ENCODE measurements around the gene OR4D10. TPM values are rescaled to one million over a fixed set of nuclear protein-coding genes. Genes with fewer than 3 reads are reported as not detected.
"Not testable (repeated sequence)": the region's sequence is repeated elsewhere in the genome, so short reads cannot be mapped to it uniquely, and the experiment has no call there.

Gene OR4D10
- total RNA-seq: not detected
- polyA plus RNA-seq: not detected
- total RNA-seq: 0 reads per million in 6 experiments

DNA sequence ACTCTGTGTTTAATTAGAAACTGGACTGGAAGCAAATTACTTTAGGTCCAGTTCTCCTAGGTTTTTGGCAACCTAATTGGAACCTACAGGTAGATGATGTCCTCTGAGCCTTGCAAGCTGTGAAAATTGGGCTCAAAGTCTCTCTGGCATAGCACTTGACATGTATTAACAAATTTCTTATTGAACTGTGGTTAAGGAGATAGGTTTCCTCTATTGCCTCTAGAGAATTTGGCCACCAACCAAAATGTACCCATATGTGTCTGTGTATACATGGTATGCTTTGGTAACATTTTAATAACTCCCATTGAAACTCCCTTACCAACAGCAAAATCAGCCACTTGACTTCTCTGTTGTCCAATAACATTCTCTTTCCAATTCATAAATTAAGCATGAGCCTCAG, at the start of gene OR4D10:
TSS of gene OR4D10 (plus strand) at position 301 of the 400 bp plus-strand sequence. CDS start 4,115 bp downstream, outside the sequence.
- Mint-ChIP-seq H3K27me3 (peaks cover 9 to 25% (median 13%) of the 10 kb centered on the region in 5 donors), H3K4me1 (no peaks in the 10 kb centered on the region), H3K4me3 (no peak within 1 kb of the TSS), H3K36me3 (no peaks in the 10 kb centered on the region), H3K9me3 (no peaks in the 10 kb centered on the region), H3K27ac (no peak within 1 kb of the TSS)
- no peak for DNase-seq
- POLR2A ChIA-PET: no interaction called here
- no peak for ATAC-seq

GRCh38 chr11:59423835-59424234, 49.3 kb upstream of the OR4D10 start:
- DNase-seq (no peak), ATAC-seq (no peak)
- Mint-ChIP-seq H3K36me3 (no peaks in the 10 kb centered on the region), H3K9me3 (no peaks in the 10 kb centered on the region), H3K27me3 (peaks cover 0 to 4% (median 3%) of the 10 kb centered on the region in 5 donors), H3K4me1 (peaks cover 0 to 6% (median 5%) of the 10 kb centered on the region in 4 donors), H3K27ac (no peak overlapping the region), H3K4me3 (no peak overlapping the region)
- POLR2A ChIA-PET: no interaction called here

DNA sequence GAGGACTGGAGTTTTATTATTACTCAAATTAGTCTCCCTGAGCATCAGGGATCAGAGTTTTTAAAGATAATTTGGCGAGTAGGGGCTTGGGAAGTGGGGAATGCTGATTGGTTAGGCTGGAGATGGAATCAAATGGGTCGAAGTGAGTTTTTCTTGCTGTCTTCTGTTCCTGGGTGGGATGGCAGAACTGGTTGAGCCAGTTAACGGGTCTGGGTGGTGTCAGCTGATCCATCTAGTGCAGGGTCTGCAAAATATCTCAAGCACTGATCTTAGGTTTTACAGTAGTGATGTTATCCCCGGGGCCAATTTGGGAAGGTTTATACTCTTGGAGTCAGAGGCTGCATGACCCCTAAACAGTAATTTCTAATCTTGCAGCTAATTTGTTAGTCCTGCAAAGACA, 48.0 kb upstream of the OR4D10 start:
- H3K9me3 Mint-ChIP-seq: no peaks in the 10 kb centered on the region
- H3K27ac Mint-ChIP-seq: no peak overlapping the region
- POLR2A ChIA-PET: no interaction called here
- DNase-seq (no peak), ATAC-seq (no peak)
- no peaks in the 10 kb centered on the region for H3K36me3 Mint-ChIP-seq
- H3K4me3 Mint-ChIP-seq: no peak overlapping the region
- peaks cover 0 to 6% (median 5%) of the 10 kb centered on the region in 4 donors for H3K4me1 Mint-ChIP-seq
- H3K27me3 Mint-ChIP-seq: peaks cover 1 to 6% (median 4%) of the 10 kb centered on the region in 5 donors

DNA sequence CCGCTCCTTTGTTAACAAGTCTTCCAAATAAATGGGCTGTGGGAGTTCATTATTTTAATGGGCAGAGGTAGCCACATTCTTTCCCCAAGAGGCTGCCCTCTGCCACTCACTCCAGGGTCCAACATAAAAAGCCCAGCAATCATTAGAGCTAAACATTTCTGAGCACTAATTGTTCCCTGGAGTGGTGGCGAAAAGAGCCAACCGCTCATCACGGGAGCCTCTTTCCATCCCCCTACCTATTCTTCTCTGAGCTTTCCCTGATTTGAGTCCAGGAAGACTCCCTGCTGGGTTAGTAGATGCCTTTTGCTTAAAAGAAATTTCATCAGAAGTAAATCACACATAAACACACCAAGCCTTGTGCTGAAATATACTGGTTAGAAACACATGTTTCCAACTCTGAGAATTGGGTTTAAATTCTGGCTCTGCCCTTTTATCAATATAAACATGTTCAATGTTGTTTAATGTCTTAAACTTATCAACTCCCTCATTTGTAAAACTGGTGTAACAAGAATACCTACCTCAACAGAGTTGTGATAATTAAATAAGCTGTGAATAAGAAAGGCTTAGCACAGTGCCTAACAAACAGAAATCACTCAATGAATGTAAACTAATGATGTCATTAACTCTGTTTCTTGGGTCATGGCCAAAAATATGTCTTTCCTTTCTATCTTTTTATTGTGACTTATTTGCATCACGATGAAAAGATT, 46.6 kb upstream of the OR4D10 start, which contains the start of gene OR5A2:
TSS of gene OR5A2 (minus strand) at position 53 of the 707 bp plus-strand sequence. CDS start 3,460 bp downstream, outside the sequence.
- Mint-ChIP-seq H3K9me3 (no peaks in the 10 kb centered on the region), H3K4me3 (no peak within 1 kb of the TSS), H3K27me3 (peaks cover 3 to 13% (median 5%) of the 10 kb centered on the region in 5 donors), H3K4me1 (peaks cover 0 to 6% (median 5%) of the 10 kb centered on the region in 4 donors), H3K36me3 (no peaks in the 10 kb centered on the region), H3K27ac (peak within 1 kb of the TSS in 2 of 10 donors; percentile 25 to 28)
- no peak for ATAC-seq
- no peak for DNase-seq
- POLR2A ChIA-PET: no interaction called here

DNA sequence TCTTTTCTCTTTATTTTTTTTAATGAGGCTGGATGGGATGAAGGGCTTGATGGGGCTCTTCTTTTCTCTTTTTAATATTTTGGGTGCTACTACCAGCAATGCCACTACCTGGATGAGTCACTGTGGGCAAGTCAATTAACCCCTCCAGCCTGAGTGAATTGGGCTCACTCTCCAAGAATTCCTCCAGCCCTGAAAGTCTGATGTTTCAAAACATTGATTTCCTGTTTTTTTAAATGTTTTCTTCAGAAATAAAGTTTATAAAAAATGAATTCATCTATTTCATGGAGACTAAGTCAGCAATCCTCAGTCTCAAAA, 46.1 kb upstream of the OR4D10 start:
- POLR2A ChIA-PET: no interaction called here
- Mint-ChIP-seq H3K36me3 (no peaks in the 10 kb centered on the region), H3K9me3 (no peaks in the 10 kb centered on the region), H3K27me3 (peaks cover 3 to 18% (median 4%) of the 10 kb centered on the region in 5 donors), H3K4me3 (no peak overlapping the region), H3K27ac (peak overlapping the region in 1 of 10 donors; percentile 28), H3K4me1 (peaks cover 0 to 6% (median 5%) of the 10 kb centered on the region in 4 donors)
- ATAC-seq (no peak), DNase-seq (no peak)

DNA sequence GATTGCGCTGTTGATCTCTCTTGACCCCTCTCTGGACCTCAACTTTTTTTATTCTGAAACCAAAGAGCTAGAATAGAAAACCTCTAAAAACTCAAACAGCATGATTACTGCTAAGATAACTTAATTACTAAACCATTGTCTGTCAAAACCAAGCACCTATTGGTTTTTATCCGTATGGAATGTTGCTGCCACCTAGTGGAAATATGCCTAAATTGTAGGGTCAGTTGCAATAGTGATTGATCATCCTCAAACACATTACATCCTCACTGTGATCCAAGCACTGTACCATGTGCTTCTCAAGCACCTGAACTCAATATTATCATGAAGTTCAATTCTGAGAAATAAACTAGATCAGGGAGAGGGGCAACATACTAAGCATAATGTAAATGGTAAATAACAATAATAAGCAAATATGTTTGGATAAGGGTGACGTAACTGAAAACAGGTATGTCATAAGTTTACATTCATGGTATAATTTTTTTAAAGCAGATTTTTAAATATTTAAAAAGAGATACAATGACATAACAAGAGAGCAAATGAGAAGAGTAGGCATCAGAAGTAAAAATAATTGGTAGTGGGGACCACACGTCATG, 43.1 kb upstream of the OR4D10 start:
- Mint-ChIP-seq H3K4me3 (no peak overlapping the region), H3K36me3 (no peaks in the 10 kb centered on the region), H3K4me1 (no peaks in the 10 kb centered on the region), H3K27me3 (peaks cover 2 to 27% (median 3%) of the 10 kb centered on the region in 5 donors), H3K9me3 (no peaks in the 10 kb centered on the region), H3K27ac (no peak overlapping the region)
- ATAC-seq: peak; percentile 60 to 70
- POLR2A ChIA-PET: interaction anchor here (1.1 kb wide), 1 partner anchor 259 kb away, joined by 3 read pairs; no protein-coding TSS in a partner anchor
- DNase-seq: peak in 8 of 10 donors; percentile 12 to 66 (median 48)

DNA sequence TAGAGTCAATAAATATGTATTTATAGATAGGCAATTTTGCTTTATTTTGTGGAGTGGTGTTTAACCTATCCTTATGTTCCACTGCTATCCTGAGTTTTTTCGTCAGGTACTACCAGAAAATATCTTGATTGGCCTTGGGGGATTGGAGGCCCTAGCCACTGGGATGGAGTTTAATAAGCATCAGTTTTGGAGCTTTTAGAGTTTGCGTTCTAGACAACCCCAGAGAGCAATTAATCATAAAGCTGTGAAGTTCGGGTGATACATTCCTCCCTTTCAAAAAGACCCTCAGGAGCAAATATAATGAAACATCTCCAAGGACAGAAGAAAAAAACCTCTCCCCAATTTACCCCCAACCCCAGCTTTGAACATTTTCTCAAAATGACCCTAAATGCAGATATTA, 36.9 kb upstream of the OR4D10 start, which contains the start of gene OR5A1:
TSS of gene OR5A1 (plus strand) at position 301 of the 400 bp plus-strand sequence. CDS start 6,700 bp downstream, outside the sequence.
- ATAC-seq: no peak
- H3K27ac Mint-ChIP-seq: peak within 1 kb of the TSS in 1 of 10 donors; percentile 13

GRCh38 chr11:59437770-59438169, 35.3 kb upstream of the OR4D10 start:
- no peaks in the 10 kb centered on the region for H3K4me1 Mint-ChIP-seq
- ATAC-seq (no peak), DNase-seq (no peak)
- POLR2A ChIA-PET: no interaction called here
- H3K36me3 Mint-ChIP-seq: no peaks in the 10 kb centered on the region
- H3K4me3 Mint-ChIP-seq: no peak overlapping the region
- no peak overlapping the region for H3K27ac Mint-ChIP-seq
- no peaks in the 10 kb centered on the region for H3K9me3 Mint-ChIP-seq
- H3K27me3 Mint-ChIP-seq: peaks cover 0 to 5% (median 2%) of the 10 kb centered on the region in 5 donors

More for the DNA sequence above, 36.9 kb upstream of the OR4D10 start, which contains the start of gene OR5A1:
- Mint-ChIP-seq H3K4me3 (no peak within 1 kb of the TSS), H3K36me3 (no peaks in the 10 kb centered on the region), H3K27me3 (peaks cover 0 to 18% (median 1%) of the 10 kb centered on the region in 5 donors), H3K9me3 (no peaks in the 10 kb centered on the region), H3K4me1 (no peaks in the 10 kb centered on the region)
- no peak for DNase-seq
- POLR2A ChIA-PET: interaction anchor here (0.5 kb wide), 1 partner anchor 291 kb away, joined by 3 read pairs; no protein-coding TSS in a partner anchor

- H3K4me1 Mint-ChIP-seq, H3K36me3 Mint-ChIP-seq, DNase-seq, H3K27ac Mint-ChIP-seq, POLR2A ChIA-PET, ATAC-seq, H3K4me3 Mint-ChIP-seq: not testable (repeated sequence)
- Mint-ChIP-seq H3K27me3 (peaks cover 0 to 12% (median 3%) of the 10 kb centered on the region in 5 donors), H3K9me3 (peaks cover 0 to 15% (median 4%) of the 10 kb centered on the region in 9 donors)
These were observed 27.5 kb upstream of the OR4D10 start for GRCh38 chr11:59445624-59446023.

- peaks cover 0 to 15% (median 4%) of the 10 kb centered on the region in 9 donors for H3K9me3 Mint-ChIP-seq
- H3K27ac Mint-ChIP-seq: no peak overlapping the region
- no peaks in the 10 kb centered on the region for H3K36me3 Mint-ChIP-seq
- DNase-seq (no peak), ATAC-seq (no peak)
- peaks cover 0 to 10% (median 3%) of the 10 kb centered on the region in 5 donors for H3K27me3 Mint-ChIP-seq
- POLR2A ChIA-PET: no interaction called here
- H3K4me3 Mint-ChIP-seq: no peak overlapping the region
- no peaks in the 10 kb centered on the region for H3K4me1 Mint-ChIP-seq
These were observed 24.6 kb upstream of the OR4D10 start for GRCh38 chr11:59448484-59448883.

DNA sequence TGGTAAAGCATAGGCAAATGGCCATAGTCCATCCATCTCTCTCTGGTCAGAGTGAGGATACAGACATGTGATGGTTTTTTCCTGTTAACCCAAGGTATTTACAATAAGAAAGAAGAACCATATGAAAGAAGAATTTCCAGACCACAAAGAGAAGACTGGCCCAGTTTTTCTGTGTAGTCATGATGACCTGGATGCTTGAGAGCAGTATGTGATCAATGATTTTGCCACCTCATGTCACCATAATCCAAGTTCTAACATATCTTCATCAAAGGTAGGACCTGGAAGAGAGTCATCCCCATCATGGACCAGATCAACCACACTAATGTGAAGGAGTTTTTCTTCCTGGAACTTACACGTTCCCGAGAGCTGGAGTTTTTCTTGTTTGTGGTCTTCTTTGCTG, 16.5 kb upstream of the OR4D10 start, which contains the start of gene OR4D6:
TSS of gene OR4D6 (plus strand) at position 301 of the 400 bp plus-strand sequence. CDS start at position 301, 0 bp downstream.
- Mint-ChIP-seq H3K36me3 (no peaks in the 10 kb centered on the region), H3K4me1 (no peaks in the 10 kb centered on the region), H3K27ac (peak within 1 kb of the TSS in 2 of 10 donors; percentile 44 to 45), H3K27me3 (peaks cover 2 to 24% (median 19%) of the 10 kb centered on the region in 5 donors), H3K9me3 (no peaks in the 10 kb centered on the region), H3K4me3 (no peak within 1 kb of the TSS)
- POLR2A ChIA-PET: no interaction called here
- DNase-seq (no peak), ATAC-seq (no peak)

DNA sequence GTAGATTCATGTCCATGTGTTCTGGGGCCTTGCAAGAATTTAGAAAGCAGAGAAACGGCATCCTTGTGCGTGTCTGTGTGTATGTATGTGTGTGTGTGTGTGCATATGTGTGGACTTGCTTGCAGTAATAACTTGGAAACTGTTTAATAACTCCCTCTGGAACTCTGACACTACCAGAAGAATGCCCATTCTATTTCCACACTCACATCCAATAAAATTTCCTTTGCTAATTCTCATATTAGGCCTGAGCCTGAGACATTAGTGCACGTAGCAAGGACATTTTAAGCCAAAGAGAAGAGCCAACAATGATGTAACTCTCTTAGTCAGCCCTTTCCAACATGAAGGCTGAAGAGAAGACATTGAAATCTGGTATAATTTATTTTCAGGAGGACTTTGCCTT, 13.2 kb upstream of the OR4D10 start:
- ATAC-seq: no peak
- POLR2A ChIA-PET: no interaction called here
- H3K27me3 Mint-ChIP-seq: peaks cover 9 to 53% (median 31%) of the 10 kb centered on the region in 5 donors

GRCh38 chr11:59463190-59463641, 9.9 kb upstream of the OR4D10 start:
- no peaks in the 10 kb centered on the region for H3K36me3 Mint-ChIP-seq
- ATAC-seq (no peak), DNase-seq (no peak)
- POLR2A ChIA-PET: no interaction called here
- H3K9me3 Mint-ChIP-seq: peaks cover 0 to 2% (median 0%) of the 10 kb centered on the region in 9 donors
- no peaks in the 10 kb centered on the region for H3K4me1 Mint-ChIP-seq
- peaks cover 13 to 56% (median 30%) of the 10 kb centered on the region in 5 donors for H3K27me3 Mint-ChIP-seq
- no peak overlapping the region for H3K4me3 Mint-ChIP-seq
- no peak overlapping the region for H3K27ac Mint-ChIP-seq

More for the DNA sequence above, 13.2 kb upstream of the OR4D10 start:
- Mint-ChIP-seq H3K36me3 (no peaks in the 10 kb centered on the region), H3K4me3 (no peak overlapping the region), H3K9me3 (no peaks in the 10 kb centered on the region), H3K4me1 (no peaks in the 10 kb centered on the region), H3K27ac (no peak overlapping the region)
- no peak for DNase-seq

Measured in naive thymus-derived CD8-positive, alpha-beta T cell (primary cell).